GM23248 (cell line): ENCODE data around the gene CLEC19A.

Experiments
- EZH2 ChIP-seq: fragments of 200-600 bp; sonication (generic); IDR thresholded peaks from 2 replicates; pipeline ENCODE4 v1.6.1; 2018; ENCODE audit warnings: antibody characterized with exemption, mild to moderate bottlenecking; ENCODE audit not compliant: insufficient read depth, poor library complexity, severe bottlenecking
- EZH2phosphoT487 ChIP-seq: fragments of 200-600 bp; sonication (generic); IDR thresholded peaks from 2 replicates; pipeline ENCODE4 v1.6.1; 2018; ENCODE audit warnings: antibody characterized with exemption, moderate library complexity, mild to moderate bottlenecking, low read depth; ENCODE audit not compliant: insufficient read depth

- TF ChIP-seq EZH2phosphoT487 (no peak), EZH2 (no peak)
Observed at GRCh38 chr16:19297454-19297853, 11.9 kb downstream of the CLEC19A start.
